ENCODE data around the gene SLC10A3.

Gene SLC10A3

DNA sequence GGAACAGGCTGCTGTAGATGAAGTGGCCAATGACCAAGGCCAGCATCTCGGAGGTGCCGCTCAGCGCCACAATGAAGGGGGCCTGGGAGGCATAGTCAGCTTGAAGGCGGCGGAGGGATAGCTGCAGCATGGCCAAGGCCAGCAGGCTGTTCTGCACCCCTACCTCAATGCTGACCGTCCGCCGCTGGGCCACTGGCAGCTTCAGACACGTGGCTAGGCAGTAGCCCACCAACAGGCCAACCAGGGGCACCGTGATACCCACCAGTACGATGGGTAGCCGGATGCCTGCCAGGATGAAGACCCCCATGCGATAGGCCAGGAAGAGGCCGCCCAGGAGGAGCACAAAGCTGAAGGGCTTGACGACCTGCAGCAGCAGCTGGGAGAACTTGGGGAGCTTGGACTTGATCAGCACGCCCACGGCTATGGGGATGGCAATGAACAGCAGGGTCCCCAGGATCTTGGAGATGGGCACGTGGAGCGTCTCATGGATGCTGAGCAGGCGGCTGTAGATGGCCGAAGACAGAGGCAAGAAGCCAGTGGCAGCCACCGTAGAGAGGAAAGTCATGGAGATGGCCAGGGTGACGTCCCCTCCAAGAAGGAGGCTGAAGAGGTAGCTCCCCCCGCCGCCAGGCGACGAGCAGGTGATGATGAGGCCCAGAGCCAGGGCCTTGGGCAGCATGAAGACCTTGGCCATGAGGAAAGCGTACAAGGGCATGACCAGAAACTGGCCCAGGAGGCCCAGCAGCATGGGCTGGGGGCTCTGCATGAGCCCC is 2.7 kb downstream of the SLC10A3 start:
- no peak for DNase-seq (ENCODE audit: low read depth)
- H3K4me3 ChIP-seq (replicated peaks; ENCODE audit: low read depth, low read length), result no peak overlapping the region
- TF ChIP-seq, protein P1, sequence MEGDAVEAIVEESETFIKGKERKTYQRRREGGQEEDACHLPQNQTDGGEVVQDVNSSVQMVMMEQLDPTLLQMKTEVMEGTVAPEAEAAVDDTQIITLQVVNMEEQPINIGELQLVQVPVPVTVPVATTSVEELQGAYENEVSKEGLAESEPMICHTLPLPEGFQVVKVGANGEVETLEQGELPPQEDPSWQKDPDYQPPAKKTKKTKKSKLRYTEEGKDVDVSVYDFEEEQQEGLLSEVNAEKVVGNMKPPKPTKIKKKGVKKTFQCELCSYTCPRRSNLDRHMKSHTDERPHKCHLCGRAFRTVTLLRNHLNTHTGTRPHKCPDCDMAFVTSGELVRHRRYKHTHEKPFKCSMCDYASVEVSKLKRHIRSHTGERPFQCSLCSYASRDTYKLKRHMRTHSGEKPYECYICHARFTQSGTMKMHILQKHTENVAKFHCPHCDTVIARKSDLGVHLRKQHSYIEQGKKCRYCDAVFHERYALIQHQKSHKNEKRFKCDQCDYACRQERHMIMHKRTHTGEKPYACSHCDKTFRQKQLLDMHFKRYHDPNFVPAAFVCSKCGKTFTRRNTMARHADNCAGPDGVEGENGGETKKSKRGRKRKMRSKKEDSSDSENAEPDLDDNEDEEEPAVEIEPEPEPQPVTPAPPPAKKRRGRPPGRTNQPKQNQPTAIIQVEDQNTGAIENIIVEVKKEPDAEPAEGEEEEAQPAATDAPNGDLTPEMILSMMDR (IDR thresholded peaks at IDR 0.05; ENCODE audit: low read length, missing control alignments), result no peak

DNA sequence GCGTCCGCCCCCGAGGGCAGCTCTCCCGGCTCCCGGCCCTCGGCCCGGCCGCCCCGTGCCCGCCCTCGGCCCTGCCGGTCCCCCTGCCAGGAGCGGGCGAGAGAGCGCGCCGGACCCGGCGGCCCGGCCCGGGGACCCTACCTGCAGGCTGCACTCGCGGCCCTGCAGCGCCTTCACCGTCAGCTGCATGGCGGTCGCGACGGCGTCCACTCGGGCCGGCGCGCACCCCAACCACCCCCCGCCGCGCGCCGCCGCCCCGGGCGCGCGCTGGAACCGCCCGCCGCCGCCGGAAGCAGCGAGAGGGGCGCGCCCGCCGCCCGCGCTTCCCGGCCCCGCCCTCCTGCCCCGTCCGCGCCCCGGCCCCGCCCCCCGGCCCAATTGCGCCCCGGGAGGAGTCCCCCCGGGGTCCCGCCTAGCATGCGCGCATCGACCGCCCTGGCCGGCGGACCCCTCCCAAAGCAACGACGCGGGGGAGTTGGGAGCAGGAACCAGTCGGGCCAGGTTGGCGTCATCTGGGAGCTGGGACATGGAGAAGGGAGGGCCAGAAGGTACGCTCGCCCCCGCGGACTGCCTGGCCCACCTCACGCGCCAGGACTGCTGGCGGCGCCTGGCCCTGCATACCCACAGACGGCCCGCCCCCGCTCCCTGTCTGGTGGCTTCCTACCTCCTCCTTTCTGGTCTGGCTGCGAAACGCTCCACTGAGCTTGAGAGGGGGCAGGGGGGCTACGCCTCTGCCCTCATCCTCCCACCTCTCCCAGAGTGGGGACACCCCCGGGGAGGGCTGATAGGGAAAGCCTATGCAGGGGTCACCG is 3.8 kb downstream of the SLC10A3 start, which contains the start of gene UBL4A:
UBL4A (minus strand) TSS at position 220 of the 812 bp plus-strand sequence; CDS start at position 189, 31 bp downstream.
- DNase-seq (ENCODE audit: low read depth), result peak; percentile 65
- H3K4me3 ChIP-seq (replicated peaks; ENCODE audit: low read depth, low read length), result peak within 1 kb of the TSS; percentile 57
- TF ChIP-seq, protein P1 (IDR thresholded peaks at IDR 0.05; ENCODE audit: low read length, missing control alignments), result no peak

DNA sequence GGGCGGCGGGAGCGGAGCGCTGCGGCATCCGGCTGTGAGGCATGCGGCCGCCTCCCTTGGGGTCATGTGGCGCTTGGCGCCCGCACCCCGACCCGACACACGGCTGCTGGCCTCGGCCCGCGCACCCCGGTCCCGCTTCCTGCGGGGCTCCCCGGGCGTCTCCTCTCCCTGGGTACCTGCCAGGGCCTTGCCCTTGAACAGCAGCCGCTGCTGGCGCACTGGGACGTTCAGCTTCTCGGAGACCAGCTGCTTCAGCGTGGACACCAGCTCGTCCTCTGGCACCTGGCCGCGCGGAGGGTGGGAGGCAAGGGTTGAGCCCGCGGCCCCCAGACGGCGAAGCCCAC is 4.4 kb downstream of the SLC10A3 start:
- peak overlapping the region; percentile 57 for H3K4me3 ChIP-seq (replicated peaks; ENCODE audit: low read depth, low read length)
- no peak for DNase-seq (ENCODE audit: low read depth)
- TF ChIP-seq, protein P1 (IDR thresholded peaks at IDR 0.05; ENCODE audit: low read length, missing control alignments), result no peak

DNA sequence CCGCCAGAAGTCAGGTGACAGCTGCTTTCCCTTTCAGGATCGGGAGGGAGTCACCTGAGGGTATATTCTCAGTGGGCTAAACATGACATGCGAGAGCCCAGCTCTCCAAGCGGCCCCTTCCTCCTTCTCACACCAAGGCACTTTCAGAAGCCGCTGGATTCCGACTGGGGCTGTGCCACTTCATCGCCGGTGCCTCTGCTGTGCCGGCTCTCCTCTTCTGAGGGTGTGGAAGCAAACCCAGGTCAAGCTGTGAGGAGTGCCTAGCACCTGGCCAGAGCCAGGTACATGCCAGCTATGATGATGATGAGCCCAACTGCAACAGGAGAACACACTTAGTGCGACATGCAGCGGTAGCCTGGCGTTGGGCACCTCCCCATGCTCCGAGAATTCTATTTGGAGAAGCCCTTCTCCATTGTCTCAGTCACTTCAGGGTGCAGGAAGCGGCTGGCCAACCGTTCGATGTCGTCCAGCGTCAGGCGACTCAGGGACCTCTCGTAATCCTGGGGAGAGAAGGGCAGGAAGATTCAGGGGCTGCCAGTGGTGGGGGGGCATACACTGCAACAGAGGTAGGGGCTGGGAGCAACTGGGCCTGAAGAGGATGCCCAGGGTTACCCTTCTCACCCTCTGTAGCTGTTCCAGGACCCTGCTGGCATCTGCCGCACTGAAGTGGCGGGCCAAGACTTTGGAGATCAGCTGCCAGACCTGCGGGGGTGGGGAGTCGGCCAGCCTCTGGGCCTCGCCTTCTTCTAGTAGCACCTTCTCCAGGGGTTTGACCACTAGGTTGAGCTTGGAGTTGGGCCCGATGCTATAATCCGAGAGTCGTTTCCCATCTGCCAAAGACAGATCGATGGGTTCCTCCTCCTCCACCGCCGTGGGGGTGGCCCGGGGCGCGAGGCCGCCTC is 5.0 kb downstream of the SLC10A3 start:
- no peak for DNase-seq (ENCODE audit: low read depth)
- TF ChIP-seq, protein P1 (IDR thresholded peaks at IDR 0.05; ENCODE audit: low read length, missing control alignments), result no peak
- peak overlapping the region; percentile 57 for H3K4me3 ChIP-seq (replicated peaks; ENCODE audit: low read depth, low read length)

DNA sequence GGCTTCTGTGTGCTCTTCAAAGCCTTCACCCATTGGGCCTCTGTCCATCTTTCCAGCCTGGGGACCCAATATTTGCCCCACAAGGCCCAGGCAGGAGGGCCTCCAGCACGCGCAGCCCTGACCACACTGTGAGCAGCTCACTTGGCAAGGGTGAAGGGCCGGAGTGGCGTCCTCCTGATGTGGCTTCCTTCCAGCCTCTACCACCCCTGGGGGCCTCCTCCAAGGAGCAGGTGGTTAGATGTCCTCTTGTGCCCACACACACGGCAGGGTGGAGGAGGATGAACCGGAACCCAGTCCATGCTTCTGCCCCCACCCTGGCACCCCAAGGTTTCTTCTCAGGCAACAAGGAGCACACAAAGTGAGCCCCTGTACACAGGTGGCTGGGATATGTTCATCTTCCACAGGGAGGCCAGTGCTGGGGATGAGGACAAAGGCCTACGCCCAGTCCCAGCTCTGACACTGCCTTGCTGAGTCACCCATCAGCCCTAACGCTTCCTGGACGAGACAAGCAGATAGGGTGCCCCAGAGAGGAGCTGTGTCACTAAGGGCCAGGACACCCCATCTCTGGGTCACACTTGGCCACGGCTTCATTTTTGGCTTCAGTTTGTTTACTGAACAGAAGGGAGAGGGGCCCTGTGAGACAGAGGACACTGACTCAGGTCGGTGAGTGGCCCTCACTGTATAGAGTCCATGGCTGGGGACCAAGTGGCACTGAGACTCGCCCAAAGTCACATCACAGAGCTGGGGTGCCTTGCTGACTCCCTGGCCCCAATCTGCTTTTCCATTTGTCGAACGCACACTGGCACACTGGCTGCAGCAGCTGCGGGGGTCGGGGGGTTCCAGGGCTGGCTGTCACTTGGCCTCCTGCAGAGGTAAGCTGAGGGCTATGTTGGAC is 5.9 kb downstream of the SLC10A3 start:
- no peak for DNase-seq (ENCODE audit: low read depth)
- no peak overlapping the region for H3K4me3 ChIP-seq (replicated peaks; ENCODE audit: low read depth, low read length)
- TF ChIP-seq, protein P1 (IDR thresholded peaks at IDR 0.05; ENCODE audit: low read length, missing control alignments), result no peak

DNA sequence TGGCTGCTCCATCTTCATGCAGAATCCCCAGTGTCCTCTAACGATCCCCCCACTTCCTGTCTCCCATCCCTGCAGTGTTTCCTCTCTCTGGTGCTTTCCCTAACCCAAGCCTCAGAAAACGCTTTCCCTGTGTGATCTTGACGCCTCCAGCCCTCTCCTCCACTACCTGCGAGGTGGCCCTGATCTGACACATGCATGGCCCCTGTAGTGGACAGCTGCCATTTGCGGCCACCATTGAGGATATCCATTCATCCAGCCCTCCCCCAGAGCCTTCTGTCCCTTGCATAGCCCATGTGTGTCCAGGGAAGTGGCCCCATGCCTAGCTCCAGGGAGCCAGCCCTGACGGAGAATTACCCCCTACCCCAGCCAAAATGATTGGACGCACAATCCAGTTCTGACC is 7.1 kb downstream of the SLC10A3 start:
- TF ChIP-seq, protein P1 (IDR thresholded peaks at IDR 0.05; ENCODE audit: low read length, missing control alignments), result no peak
- no peak overlapping the region for H3K4me3 ChIP-seq (replicated peaks; ENCODE audit: low read depth, low read length)
- DNase-seq (ENCODE audit: low read depth), result no peak
